HG03457 (cell line): ENCODE data around the gene STK35.
"Not testable (repeated sequence)": the region's sequence is repeated elsewhere in the genome, so short reads cannot be mapped to it uniquely, and the experiment has no call there.

Experiments used
- ATAC-seq: cut with Tn5 transposase; IDR thresholded peaks from one replicate; pipeline ENCODE4 v1.9.1; 2021; ENCODE audit warnings: moderate number of reproducible peaks; ENCODE audit not compliant: unreplicated experiment

STK35 gene

DNA sequence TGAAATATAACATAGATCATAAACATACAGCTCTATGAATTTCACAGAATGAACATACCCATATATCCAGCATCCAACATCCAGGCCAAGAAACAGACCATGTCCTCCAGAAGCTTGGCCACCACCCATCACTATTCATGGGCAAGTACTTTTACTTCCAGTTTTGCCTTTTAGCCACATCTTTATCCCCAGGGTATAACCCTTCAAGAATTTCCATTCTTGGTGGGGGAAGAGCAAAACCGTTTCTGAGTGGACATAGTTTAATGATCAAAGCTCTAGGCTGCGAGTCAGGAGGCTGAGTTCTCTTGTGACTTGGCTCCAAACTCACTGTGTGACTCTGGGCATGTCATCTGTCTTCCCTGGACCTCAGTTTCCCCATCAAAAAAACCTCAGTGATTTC, 78.3 kb downstream of the STK35 start:
- no peak for ATAC-seq

DNA sequence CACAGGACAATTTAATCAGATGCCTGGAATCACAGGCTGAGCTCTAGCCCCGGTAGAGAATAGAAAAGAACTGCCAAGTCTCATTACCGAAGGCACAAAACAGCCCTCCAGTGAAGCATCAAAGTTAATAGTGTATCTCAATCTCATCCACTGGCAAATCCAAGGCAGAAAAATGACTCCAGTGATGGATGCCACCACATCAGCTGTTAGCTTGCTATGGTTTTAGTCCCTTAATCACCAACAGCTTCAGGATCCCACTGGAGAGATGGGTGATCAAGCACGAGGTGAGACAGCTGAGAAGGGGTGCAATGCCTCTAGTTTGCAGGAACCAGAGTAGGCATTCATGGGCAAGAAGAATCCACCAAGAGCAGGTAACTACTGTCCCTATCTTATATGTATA, 81.8 kb downstream of the STK35 start:
- ATAC-seq = no peak

- not testable (repeated sequence) for ATAC-seq
Observed at GRCh38 chr20:2184933-2185332, 83.3 kb downstream of the STK35 start.

DNA sequence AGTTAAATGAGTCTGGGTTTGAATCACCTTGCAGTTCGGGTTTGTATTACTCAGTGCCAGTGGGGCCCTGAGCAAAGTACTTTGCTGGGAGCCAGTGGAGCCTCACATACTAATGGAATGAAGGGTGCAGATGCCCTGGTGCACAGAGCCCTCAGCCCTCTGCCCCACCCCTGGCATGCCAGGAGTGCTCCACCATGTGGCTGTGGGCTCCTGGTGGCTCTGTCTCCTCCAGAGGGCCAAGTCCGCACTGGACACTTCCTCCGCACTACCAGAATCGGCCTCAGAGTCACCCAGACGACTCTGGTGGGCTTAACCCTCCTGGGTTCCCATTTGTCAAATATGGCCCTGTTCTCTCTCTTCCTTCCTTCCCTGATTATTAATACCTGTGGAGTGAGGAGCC, 94.0 kb downstream of the STK35 start:
- no peak for ATAC-seq

GRCh38 chr20:2197166-2197565, 95.5 kb downstream of the STK35 start:
- ATAC-seq = no peak
